ENCODE data around the gene TCTA.

GRCh38 chr3:49386056-49386756 is 26.0 kb upstream of the TCTA start:
- TF ChIP-seq, protein P1, sequence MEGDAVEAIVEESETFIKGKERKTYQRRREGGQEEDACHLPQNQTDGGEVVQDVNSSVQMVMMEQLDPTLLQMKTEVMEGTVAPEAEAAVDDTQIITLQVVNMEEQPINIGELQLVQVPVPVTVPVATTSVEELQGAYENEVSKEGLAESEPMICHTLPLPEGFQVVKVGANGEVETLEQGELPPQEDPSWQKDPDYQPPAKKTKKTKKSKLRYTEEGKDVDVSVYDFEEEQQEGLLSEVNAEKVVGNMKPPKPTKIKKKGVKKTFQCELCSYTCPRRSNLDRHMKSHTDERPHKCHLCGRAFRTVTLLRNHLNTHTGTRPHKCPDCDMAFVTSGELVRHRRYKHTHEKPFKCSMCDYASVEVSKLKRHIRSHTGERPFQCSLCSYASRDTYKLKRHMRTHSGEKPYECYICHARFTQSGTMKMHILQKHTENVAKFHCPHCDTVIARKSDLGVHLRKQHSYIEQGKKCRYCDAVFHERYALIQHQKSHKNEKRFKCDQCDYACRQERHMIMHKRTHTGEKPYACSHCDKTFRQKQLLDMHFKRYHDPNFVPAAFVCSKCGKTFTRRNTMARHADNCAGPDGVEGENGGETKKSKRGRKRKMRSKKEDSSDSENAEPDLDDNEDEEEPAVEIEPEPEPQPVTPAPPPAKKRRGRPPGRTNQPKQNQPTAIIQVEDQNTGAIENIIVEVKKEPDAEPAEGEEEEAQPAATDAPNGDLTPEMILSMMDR (IDR thresholded peaks at IDR 0.05): no peak
- TF ChIP-seq POLR2A (IDR thresholded peaks at IDR 0.05) (no peak), POLR2AphosphoS5 (IDR thresholded peaks at IDR 0.05) (no peak)

All from stomach (tissue), 4 donors.